ENCODE data around the gene ZNF655.
A peak's percentile ranks its signal among the peaks of the same experiment; 100 is the strongest.
"Not testable (repeated sequence)": the region's sequence is repeated elsewhere in the genome, so short reads cannot be mapped to it uniquely, and the experiment has no call there.

The ZNF655 gene

GRCh38 chr7:99560834-99561736 lies 2.6 kb downstream of the ZNF655 start:
- DNase-seq (ENCODE audit: low read depth) = no peak

DNA sequence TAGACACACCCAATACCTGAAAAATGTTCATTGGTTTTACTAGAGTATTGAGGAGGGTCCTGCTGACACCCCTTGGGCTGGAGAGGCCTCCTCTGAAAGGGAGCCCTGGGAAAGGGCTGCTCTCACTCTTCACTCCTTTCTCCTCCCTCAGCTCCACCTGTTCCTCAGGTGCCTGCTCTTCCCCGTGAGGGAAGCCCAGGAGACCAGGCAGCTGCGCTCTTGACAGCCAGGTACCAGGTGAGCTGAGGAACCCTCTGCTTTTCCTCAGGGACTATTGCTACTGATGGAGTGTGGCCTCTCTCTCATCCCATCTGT lies 3.3 kb downstream of the ZNF655 start:
- DNase-seq (ENCODE audit: low read depth) = no peak

DNA sequence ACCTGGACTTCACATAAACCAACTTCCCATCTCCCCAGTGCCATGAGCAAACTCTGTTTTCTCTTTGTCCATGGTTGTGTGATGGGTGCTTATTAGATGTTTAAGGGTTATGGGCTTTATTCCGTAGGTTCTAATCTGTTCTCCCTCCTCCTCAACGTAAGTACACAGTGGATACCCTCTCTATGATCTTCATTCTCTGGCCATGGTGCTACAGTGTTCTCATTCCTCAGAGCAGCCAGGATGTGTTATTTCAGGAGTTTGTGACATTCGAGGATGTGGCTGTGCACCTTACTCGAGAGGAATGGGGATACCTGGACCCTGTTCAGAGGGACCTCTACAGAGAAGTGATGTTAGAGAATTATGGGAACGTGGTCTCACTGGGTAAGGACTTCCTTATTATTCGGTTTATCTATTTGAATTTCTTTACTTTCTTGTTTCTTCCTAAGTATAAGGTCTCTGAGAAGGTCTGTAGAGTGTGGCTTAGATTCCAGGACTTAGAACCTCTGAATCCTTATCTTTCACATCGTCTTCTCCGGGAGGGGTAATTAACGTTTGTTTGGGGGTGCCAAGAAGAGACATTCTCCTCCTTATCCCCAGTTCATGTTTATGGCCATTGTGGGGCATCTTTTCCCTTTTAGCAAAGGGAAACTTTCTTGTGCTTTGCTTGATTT lies 3.8 kb downstream of the ZNF655 start:
- no peak for DNase-seq (ENCODE audit: low read depth)

- peak; percentile 100 for DNase-seq (ENCODE audit: low read depth)
Observed at GRCh38 chr7:99562832-99563231, 4.4 kb downstream of the ZNF655 start.

- peak; percentile 84 for DNase-seq (ENCODE audit: low read depth)
Observed at GRCh38 chr7:99563650-99564049, 5.2 kb downstream of the ZNF655 start.

- DNase-seq (ENCODE audit: low read depth) = not testable (repeated sequence)
Observed at GRCh38 chr7:99568770-99569169, 10.3 kb downstream of the ZNF655 start.

DNA sequence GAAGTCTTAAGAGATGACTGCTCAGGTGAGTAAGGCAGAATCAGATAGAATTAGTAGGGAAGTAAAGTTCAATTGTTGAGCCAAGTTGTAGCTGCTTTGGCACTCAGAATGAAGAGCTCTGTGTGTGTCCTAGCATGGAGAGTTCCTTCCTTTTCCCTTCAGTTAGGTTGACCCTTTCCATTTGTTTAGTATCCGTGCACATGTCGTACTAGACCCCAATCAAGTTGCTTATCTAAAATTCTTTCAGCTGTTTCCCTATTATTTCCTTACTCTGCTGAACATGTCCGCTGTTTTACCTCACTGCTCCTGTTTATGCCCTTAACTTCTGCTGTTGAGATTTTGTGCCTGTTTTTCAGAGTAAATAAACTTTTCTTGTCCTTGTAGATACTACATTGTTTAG lies 13.3 kb downstream of the ZNF655 start:
- no peak for DNase-seq (ENCODE audit: low read depth)

GRCh38 chr7:99573257-99573656 lies 14.8 kb downstream of the ZNF655 start:
- no peak for DNase-seq (ENCODE audit: low read depth)

GRCh38 chr7:99576251-99576650 lies 17.8 kb downstream of the ZNF655 start:
- no peak for DNase-seq (ENCODE audit: low read depth)

DNA sequence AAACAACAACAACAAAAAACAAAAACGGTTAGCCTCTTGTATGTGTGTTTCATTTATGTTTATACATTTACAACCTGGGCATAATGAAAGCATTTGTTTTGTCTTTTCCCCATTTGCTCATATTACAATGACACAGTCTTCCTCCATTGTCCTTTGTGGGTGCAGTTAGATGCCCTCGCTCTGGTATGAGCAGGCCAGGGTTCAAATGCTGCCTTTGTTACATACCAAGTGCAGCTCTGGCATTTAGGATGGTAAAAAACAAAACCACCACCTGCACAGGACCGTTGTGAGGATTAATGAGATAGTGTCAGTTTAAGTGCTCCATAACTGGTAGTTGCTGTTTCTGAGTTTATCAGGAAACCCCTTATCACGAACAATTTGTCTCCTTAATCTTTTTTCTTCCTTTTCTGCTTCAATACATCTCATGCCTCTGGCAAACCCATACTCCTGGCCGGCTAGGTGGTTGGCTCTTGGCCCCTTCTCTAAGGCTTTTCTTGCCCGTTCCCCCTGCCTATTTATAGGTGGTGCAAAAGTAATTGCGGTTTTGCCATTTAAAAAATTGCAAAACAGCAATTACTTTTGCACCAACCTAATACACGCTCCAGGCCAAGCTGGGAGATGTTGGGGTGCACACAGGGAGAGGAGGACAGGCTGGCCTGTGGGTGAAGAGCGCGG lies 21.0 kb downstream of the ZNF655 start:
- DNase-seq (ENCODE audit: low read depth) = no peak

DNA sequence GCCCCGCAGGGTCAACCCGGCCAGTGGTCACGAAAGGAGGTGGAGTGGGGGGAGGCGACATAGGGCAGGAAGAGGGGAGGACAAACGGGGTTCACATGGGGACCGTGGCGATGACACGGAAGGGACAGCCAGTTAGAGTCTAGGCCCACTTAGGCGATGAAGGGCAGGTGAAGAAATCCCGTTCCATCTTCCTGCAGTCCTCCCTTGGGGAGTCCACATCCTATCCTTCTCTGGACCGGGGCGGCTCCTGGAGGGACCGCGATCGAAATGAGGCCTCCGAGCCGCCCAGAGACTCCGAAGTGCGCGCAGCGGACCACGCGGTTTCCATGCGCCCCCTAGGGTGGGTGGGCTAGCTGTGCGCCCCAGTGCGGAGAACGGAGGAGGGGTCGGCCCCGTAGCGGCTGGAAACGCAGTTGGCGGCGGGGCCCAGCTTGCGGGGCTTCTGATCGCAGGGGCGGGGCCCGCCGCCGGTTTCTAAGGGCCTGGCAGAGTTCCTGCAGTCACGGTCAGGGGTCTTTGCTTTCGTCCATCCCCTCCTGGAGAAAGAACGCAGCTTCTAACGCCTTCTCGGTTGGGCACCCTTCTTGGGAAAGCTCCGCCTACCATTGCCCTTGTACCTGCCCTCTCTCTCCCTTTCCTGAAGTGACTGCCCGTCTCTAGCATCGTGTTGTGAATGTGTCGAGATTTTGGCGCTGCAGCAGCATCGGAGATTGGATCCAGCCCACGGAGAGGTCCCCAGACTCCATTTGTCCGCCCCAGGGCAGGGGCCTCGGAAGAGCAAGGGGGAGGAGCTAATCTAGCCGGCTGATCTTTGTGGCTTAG lies 21.7 kb downstream of the ZNF655 start:
- no peak for DNase-seq (ENCODE audit: low read depth)

DNA sequence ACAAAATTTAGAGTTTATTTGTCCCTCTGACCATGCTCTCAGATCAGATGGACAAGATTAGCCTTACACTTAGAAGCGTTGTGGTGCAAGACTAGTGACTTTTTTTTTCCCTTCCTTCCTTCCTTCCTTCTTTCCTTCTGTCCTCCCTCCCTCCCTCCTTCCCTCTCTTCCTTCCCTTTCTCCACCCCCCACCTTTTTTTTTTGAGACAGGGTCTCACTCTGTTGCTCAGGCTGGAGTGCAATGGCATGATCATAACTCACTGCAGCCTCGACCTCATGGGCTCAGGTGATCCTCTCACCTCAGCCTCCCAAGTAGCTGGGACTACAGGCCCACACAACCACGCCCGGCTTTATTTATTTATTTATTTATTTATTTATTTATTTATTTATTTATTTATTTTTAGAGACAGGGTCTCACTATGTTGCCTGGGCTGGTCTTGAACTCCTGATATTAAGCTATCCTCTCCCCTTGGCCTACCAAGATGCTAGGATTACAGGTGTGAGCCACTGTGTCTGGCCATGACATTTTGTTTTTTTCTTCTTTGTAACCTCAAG lies 22.4 kb downstream of the ZNF655 start:
- DNase-seq (ENCODE audit: low read depth) = not testable (repeated sequence)

GRCh38 chr7:99588868-99589267 lies 30.4 kb downstream of the ZNF655 start:
- no peak for DNase-seq (ENCODE audit: low read depth)

- no peak for DNase-seq (ENCODE audit: low read depth)
Observed at GRCh38 chr7:99594948-99595745, 36.7 kb downstream of the ZNF655 start.

DNA sequence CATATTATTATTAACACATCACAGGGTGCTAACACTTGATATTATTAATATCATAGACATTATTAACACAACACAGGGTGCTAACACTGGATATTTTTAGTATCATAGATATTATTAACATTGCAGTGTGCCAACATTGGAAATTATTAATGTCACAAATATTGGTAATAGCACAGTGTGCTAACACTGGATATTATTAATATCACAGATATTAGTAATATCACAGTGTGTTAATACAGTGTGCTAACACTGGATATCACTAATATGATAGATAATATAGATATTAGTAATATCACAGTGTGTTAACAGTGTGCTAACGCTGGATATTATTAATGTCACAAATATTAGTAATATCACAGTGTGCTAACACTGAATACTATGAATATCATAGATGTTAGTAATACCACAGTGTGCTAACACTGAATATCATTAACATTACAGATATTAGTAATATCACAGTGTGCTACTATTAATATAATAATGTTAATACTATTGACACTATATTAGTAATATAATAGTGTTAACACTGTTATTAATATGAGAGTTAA lies 38.0 kb downstream of the ZNF655 start:
- no peak for DNase-seq (ENCODE audit: low read depth)

DNA sequence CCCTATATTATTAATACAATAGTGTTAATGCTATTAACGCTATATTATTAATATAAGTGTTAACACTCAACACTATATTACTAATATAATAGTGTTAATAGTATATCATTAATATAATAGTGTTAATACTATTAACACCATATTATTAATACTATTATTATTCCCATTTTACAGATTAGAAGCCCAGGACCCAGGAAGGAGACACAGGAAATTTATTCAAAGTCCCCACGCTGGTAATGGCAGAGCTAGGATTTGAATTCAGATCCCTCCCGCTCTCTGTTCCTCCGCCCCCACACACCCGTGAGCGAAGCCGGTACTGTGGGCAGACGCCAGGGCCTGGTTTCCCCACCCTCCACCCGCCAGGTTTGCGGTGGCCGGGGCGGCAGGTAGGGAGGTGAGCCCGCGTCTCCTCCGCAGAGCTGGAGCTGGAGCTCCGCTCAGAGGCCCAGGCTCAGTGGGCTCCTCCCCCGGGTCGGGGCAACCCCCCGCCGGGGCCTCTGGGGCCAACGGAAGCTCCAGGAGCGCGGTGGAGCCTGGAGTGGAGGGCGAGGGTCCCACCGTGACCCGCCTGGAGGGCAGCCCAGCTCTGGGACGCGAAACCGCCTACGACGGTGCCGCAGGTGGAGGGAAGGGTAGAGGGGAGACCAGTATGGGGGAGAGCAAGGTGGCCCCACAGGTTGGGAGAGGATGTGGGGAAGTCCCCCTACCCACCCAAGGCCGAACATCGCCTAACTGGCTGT lies 39.5 kb downstream of the ZNF655 start, which contains the start of gene TMEM225B:
TMEM225B (plus strand) TSS at position 506 of the 740 bp plus-strand sequence. CDS start 6,122 bp downstream, outside the sequence.
- no peak for DNase-seq (ENCODE audit: low read depth)

- no peak for DNase-seq (ENCODE audit: low read depth)
Observed at GRCh38 chr7:99599836-99600235, 41.4 kb downstream of the ZNF655 start.

GRCh38 chr7:99601656-99602310 lies 43.3 kb downstream of the ZNF655 start:
- DNase-seq (ENCODE audit: low read depth) = no peak

- no peak for DNase-seq (ENCODE audit: low read depth)
Observed at GRCh38 chr7:99605527-99605926, 47.1 kb downstream of the ZNF655 start.
